Gastrocnemius medialis (tissue), 4 donors: ENCODE results near the gene CACNG3. TPM values are rescaled to one million over a fixed set of nuclear protein-coding genes. Genes with fewer than 3 reads are reported as not detected.

Source experiments
- ATAC-seq, 2 donors: fragments of 150-250 bp; one replicate each; pipeline ENCODE4 v1.9.1; 2016
- DNase-seq, 2 donors: peaks; one replicate each; pipeline ENCODE4 v3.0.0-alpha.2; 2019
- H3K27ac ChIP-seq, 4 donors: fragments of 200-600 bp; sonication (generic); 1 replicate in 1 of 4; 2 replicates in 3 of 4; pipeline ENCODE4 v1.5.1; 2016 to 2018; ENCODE audit warnings: mild to moderate bottlenecking in 2 of 4, moderate library complexity in 1 of 4
- H3K27me3 ChIP-seq, 3 donors: fragments of 200-600 bp; sonication (generic) in 2 of 3; 1 replicate in 1 of 3; 2 replicates in 2 of 3; pipeline versions ENCODE4 v1.5.1 to v1.6.0; 2016 to 2019; ENCODE audit warnings: mild to moderate bottlenecking in 1 of 3, moderate library complexity in 1 of 3
- H3K36me3 ChIP-seq, 2 donors: fragments of 200-600 bp; sonication (generic) in 1 of 2; one replicate each; pipeline ENCODE4 v1.5.1; 2017 to 2018
- H3K4me1 ChIP-seq, 2 donors: fragments of 200-600 bp; sonication (generic) in 1 of 2; one replicate each; pipeline ENCODE4 v1.5.1; 2016 to 2017; ENCODE audit warnings: mild to moderate bottlenecking in 2 of 2
- H3K4me3 ChIP-seq, 4 donors: fragments of 200-600 bp; sonication (generic) in 3 of 4; 1 replicate in 1 of 4; 2 replicates in 3 of 4; pipeline ENCODE4 v1.5.1; 2016 to 2019; ENCODE audit warnings: mild to moderate bottlenecking in 2 of 4
- H3K9me3 ChIP-seq, 3 donors: fragments of 200-600 bp; sonication (generic) in 2 of 3; 1 replicate in 1 of 3; 2 replicates in 2 of 3; pipeline ENCODE4 v1.5.1; 2016 to 2019
- CTCF ChIP-seq, 5 experiments: fragments of 450-650 bp in 3 of 5; fragments of 200-600 bp in 2 of 5; sonication (generic) in 2 of 5; IDR thresholded peaks in 4 of 5; conservative IDR thresholded peaks in 1 of 5; 1 replicate in 4 of 5; 2 replicates in 1 of 5; pipeline ENCODE4 v1.5.1; 2016 to 2019; ENCODE audit warnings: antibody characterized with exemption in 5 of 5, mild to moderate bottlenecking in 3 of 5, moderate library complexity in 3 of 5
- POLR2A ChIP-seq, 2 donors: fragments of 450-650 bp; IDR thresholded peaks; one replicate each; pipeline ENCODE4 v1.6.1; 2017; ENCODE audit warnings: antibody characterized with exemption in 2 of 2, mild to moderate bottlenecking in 2 of 2, moderate library complexity in 2 of 2
- in situ Hi-C, 4 donors: fragments of 200-750 bp; cut with MboI; loops; one replicate each; pipeline versions ENCODE4 v1.15.0 to v1.8.0; 2017; ENCODE audit warnings: low sequenced_read_pairs in 4 of 4
- intact Hi-C: fragments of 100-400 bp; cut with DNase I; formaldehyde crosslinking; loops from one replicate; pipeline ENCODE4 v1.15.1; 2023; ENCODE audit warnings: low total_unique reads
- total RNA-seq, 4 donors: library from RNA; depleted of rRNA; stranded (reverse); fragments of >200 nt; gene quantifications; one replicate each; pipeline versions ENCODE4 v1.1.0 to v1.2.3, GENCODE V29; 2016

The CACNG3 gene
- total RNA-seq, 4 donors from 2014 or later, result not detected

GRCh38 chr16:24396350-24397271 is 140.5 kb downstream of the CACNG3 start:
- no peak overlapping the region for H3K27ac ChIP-seq
- TF ChIP-seq CTCF (IDR thresholded peaks at IDR 0.05 in 4 of 5, conservative IDR thresholded peaks at IDR 0.05 in 1 of 5) (no peak), POLR2A (IDR thresholded peaks at IDR 0.05) (no peak)
- ATAC-seq, result no peak

GRCh38 chr16:24409045-24409444 is 152.9 kb downstream of the CACNG3 start:
- Histone ChIP-seq H3K4me3 (no peak overlapping the region), H3K27ac (no peak overlapping the region), H3K4me1 (no peaks in the 10 kb centered on the region), H3K27me3 (no peaks in the 10 kb centered on the region), H3K9me3 (no peaks in the 10 kb centered on the region), H3K36me3 (no peaks in the 10 kb centered on the region)
- ATAC-seq (no peak), DNase-seq (no peak)
- no peak for TF ChIP-seq CTCF (IDR thresholded peaks at IDR 0.05 in 4 of 5, conservative IDR thresholded peaks at IDR 0.05 in 1 of 5)
- no peak for TF ChIP-seq POLR2A (IDR thresholded peaks at IDR 0.05)
- intact Hi-C loops, result no loop called here
- in situ Hi-C loops, result no loop called here

More at GRCh38 chr16:24396350-24397271, 140.5 kb downstream of the CACNG3 start:
- intact Hi-C loops (no loop called here), in situ Hi-C loops (no loop called here)
- DNase-seq, result no peak
- Histone ChIP-seq H3K4me3 (no peak overlapping the region), H3K36me3 (no peaks in the 10 kb centered on the region), H3K4me1 (no peaks in the 10 kb centered on the region), H3K9me3 (no peaks in the 10 kb centered on the region), H3K27me3 (no peaks in the 10 kb centered on the region)
